NCI-H187 treated with DMSO at 0.1 percent for 48 hours (cell line): ENCODE data around the gene TXLNG.

Experiments used
- DNase-seq: peaks from one replicate; lab custom pipeline; 2025; lab: John Stamatoyannopoulos, UW

Gene TXLNG

DNA sequence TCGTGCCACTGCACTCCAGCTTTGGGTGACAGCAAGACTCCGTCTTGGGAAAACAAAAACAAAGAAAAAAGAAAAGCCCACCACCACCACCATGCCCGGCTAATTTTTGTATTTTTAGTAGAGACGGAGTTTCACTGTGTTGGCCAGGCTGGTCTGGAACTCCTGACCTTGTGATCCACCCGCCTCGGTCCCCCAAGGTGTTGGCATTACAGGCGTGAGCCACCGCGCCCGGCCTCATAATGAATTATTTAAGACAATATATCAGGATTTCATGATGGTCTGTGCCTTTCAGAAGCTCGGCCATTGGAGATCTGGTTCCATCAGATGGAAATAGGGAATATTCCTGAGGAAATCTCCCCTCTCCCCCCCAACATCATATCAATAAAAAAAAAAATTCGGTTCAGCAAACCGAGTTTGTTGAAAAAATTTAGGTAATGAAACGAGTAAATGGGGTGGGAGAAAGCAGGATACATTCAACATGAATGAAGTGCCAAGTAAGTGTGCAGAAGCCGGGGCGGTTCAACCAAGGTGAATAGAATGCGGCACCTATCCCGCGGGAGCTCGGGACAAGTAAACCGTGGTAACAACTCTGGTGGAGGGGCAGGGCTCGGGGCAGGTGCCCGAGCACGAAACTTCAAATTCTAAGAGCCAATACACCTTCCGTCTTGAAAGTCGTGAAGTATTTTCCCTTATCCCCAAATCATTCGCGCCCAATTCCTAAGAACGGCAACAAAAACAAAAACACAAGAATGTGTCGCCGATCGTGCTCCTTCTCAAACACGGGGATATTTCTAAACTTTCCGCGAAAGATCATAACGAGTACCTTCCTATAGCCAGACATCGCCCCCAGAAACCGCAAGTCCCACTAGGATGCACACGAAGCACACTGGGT is 773 bp upstream of the TXLNG start:
- no peak for DNase-seq

DNA sequence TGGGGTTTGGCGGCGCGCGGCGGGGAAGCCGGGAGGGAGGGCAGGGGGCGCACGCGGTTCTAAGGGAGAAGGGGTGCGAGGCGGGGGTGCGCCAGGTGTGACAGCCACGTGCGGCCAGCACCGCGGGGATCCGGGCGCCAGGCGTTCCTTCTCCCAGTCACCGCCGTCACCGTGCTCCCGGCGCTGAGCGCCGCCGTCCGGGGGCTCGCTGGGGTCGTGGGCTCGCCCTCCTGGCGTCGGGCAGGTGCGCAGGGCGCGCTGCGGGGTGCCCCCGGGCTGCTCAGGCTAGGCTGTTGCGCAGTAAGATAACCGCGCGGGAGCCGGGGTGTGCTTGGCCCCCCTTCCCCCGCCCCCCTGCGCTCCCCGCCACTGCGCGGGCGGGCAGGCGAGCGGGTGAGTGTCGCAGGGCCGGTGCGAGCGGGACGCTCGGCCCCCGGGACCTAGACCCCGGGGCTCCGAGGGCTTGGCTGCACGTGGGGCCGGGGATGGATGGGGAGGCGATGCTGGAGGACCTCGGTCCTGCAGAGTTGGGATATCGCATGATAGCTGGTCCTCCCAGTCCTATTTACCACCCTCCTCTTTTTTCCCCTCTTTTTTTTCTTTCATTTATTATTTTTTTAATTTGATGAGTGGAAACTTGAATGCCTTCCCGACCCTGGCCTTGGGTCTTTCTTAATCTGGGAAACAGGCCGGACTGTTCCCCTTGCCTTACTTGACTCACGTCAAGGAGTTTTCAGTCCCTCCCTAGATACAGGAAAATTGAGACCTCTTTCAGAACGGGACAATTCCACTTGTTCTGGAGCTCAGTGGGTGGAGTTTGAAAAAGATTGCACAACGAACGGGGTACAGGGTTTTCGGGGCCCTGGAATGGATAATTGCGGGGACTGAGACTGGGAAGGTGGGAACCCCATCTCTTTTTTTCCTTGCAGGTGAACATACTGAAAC is 797 bp downstream of the TXLNG start:
- DNase-seq, result no peak

GRCh38 chrX:16788477-16788876 is 2.2 kb downstream of the TXLNG start:
- no peak for DNase-seq

- DNase-seq, result no peak
Measured at GRCh38 chrX:16796298-16796697, 10.0 kb downstream of the TXLNG start.

GRCh38 chrX:16797358-16797757 is 11.1 kb downstream of the TXLNG start:
- DNase-seq, result no peak

DNA sequence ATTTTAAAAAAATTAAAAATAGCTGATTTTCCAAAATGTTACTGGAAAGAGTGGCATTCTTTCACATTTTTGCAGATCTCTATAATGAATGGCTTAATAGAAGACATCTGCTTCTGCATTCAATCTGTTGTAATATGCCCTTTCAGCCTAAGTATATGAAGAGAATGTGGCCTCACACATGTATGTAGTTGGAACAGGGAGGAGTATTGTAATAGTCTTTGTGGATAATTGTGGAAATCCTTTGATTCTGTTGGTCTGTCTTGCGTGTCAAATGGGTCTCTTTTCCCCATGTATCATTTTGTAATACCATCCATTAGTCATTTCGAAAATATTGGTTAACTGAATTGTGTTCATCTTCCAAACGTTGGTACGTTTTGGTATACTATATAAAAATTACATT is 11.6 kb downstream of the TXLNG start:
- no peak for DNase-seq

DNA sequence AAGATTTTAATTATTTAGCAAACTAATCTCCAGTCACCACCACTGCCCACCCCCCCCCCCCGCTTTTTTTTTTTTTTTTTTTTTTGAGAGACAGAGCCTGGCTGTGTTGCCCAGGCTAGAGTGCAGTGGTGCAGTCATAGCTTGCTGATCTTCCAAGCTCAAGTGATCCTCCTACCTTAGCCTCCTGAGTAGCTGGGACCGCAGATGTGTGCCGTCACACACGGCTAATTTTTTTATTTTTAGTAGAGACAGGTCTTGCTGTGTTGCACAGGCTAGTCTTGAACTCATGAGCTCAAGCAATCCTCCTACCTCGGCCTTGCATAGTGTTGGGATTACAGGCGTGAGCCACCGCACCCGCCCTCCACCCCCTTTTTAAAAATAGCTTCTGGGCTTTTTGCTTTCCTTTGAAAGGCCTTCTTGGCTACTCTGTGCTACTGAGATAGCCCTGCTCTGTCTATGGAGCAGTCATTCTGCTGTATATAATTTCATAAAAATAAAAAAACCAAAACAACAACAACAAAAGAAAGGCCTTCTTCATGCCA is 18.7 kb downstream of the TXLNG start:
- DNase-seq, result no peak

DNA sequence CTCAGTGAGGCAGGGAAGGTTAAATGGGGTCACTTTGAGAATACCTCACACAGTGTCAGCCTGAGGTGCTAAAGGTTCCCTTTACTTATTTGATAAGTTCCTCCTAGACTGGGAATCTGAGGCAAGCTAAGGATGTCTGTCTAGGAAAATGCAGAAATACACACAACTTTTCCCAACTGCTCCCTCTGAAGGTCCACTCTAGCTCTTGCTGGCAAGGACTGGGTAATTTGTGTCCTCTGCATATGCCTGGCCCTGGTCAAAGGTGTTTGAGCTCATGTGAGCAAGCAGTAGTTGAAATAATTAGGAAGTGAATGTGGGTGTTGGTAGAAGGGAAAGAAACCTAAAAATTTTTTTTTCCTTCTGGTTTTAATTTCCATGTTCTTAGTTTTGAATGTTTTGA is 21.3 kb downstream of the TXLNG start:
- no peak for DNase-seq

- no peak for DNase-seq
Measured at GRCh38 chrX:16807976-16808542, 21.8 kb downstream of the TXLNG start.

GRCh38 chrX:16814597-16814996 is 28.3 kb downstream of the TXLNG start:
- DNase-seq, result no peak

DNA sequence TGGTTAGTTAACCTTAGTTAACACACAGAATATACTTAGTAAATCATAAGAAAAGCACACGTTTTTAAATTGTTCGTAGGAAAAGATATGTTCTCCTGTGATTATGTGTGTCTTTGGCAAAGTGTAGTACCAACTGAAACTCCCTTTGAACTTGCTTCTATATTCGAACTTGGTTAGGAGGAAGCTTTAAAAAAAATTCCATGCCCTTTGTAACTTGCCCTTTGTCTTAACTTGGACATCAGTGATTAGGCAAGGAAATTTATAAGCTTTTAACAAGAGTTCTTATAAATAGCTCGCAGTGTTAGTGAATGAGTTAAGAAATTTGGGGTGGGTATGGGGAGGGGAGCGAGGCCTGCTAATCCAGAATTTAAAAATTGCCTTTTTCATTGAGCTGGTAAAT is 33.4 kb downstream of the TXLNG start:
- no peak for DNase-seq

- no peak for DNase-seq
Measured at GRCh38 chrX:16822723-16823122, 36.5 kb downstream of the TXLNG start.

DNA sequence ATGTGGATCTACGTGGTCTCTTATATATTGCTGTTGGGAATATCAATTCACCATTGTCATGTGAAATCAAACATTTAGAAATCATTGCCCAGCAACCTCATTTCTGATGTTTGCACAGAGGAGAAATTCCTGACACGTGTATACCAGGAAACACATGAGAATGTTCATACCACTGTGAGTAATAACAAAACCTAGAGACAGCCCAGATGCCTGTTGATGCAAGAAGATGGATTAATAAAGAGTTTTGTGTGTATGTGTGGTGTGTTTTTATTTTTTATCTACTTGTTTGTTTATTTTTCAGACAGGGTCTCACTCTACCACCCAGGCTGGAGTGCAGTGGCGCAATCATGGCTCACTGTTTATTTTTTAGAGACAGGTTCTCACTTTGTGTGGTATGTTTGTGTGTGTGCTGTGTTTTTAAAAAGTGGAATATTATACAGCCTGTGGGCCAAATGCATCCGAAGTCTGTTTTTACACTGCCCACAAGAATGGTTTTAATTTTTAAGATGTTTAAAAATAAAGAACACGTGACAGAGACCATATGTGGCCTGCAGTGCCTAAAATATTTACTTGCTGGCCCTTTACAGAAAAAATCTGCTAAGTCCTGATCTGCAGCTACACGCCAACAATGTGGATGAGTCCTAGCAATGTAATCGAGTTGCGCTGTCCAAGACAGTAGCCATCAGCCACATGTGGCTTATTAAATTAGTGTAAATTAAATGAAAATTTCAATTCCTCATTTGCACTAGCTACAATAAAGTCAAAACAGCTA is 39.2 kb downstream of the TXLNG start:
- no peak for DNase-seq

DNA sequence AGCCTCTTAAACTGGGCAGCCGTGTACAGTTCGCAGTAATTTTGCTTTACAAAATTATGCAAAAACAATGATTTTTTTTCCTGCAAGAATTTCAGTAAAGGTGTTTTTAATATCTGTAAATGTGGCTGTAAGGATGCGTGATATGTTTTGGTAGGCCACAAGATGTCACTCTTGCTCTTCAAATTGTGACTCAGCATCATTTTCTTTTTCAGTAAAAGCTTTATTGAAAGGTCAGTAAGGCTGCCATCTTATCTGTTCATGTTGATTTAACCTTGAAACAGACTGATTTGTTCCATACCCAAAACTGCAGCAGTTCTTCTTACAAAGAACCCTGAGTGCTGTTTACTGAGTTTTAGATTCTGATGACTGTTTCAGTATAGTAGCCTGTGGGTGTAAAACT is 39.9 kb downstream of the TXLNG start:
- DNase-seq, result no peak

GRCh38 chrX:16827225-16827624 is 41.0 kb downstream of the TXLNG start:
- no peak for DNase-seq

DNA sequence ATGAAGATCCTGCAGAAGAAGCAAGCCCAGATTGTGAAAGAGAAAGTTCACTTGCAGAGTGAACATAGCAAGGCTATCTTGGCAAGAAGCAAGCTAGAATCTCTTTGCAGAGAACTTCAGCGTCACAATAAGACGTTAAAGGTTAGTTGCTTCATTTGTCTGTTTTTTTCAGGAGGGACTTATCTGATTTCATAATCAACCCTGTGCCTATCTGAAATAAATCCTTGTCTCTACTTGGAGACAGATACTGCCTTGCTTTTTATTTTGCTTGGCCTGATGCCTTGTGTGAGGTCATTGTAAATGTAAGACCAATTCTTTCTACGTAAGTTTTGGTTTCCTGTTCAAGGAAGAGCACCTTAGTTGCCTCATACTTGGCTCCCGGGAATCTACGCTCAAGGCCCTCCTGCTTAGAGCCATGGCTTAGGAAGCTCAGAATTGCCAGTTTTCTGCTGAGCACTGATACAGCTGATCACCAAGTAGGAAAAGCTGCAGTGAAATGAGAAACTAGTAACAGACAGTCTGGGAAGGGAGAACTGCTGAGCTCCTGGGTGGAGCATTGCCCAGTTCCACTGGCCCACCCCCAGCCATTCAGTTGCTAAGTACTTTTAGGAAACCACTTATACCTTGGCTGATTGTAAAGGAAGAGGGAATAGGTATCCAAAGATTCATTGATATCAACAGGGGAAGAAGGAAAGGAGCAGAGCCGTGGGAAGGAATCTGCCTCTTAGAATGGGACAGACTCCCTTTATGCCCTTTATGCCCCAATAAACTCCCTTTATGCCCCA is 42.0 kb downstream of the TXLNG start:
- no peak for DNase-seq

- no peak for DNase-seq
Measured at GRCh38 chrX:16832301-16832700, 46.0 kb downstream of the TXLNG start.

DNA sequence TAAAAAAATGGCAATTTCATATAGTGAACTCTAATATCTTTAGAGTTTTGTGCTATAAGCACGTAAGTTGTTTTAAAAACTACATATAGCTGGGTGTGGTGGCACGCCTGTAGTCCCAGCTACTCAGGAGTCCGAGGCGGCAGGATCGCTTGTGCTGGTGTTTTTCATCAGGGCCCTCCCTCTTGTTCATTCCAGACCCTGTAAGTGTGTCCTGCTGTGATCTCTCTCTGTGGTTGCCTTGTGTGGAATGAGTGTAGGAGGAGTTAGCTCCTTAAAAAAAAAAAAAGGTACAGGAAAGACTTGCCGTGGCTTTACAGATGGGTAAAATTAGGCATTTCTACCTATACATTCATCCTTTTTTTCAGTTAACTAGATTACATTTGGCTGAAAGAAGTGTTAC is 48.5 kb downstream of the TXLNG start:
- DNase-seq, result no peak

- DNase-seq, result no peak
Measured at GRCh38 chrX:16836371-16836770, 50.1 kb downstream of the TXLNG start.

GRCh38 chrX:16838202-16839066 is 52.2 kb downstream of the TXLNG start:
- DNase-seq, result no peak
